ENCODE measurements around the gene PHF21A. TPM values are rescaled to one million over a fixed set of nuclear protein-coding genes. Genes with fewer than 3 reads are reported as not detected.

Gene PHF21A
- total and polyA plus RNA-seq, 2 donors (not counting 3 experiments of a cell fraction or from before 2014, with no cell fraction given): 14.1 to 30.5 TPM

DNA sequence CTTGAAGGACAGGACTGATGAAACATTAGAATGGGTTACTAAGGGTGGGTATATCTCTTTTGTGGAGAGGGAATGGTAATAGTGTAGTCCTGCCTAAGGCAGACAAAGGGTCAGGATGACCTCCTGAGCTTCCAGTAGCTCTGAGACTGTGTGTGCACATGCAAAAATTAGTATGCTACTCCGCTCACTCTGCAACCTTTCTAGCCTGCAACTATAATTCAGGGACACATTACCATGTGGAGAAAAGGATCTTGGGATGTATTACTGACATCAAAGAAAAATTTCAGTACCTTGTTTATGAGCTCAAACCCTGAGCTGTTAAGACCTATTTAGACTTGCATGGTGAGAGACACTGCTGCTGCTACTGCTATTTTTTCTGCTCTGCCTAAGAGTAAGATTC lies 173.4 kb downstream of the PHF21A start:
- no TSS peak for BruUV-seq (replicated peaks)
- no peaks in the 10 kb centered on the region for H3K79me2 ChIP-seq (ENCODE audit: control insufficient read depth, insufficient read depth, low read length)
- H3K4me1 ChIP-seq (ENCODE audit: control insufficient read depth, extremely low read depth, insufficient read depth, low read length): no peaks in the 10 kb centered on the region
- peaks cover 8 to 29% of the 10 kb centered on the region in 2 experiments for H3K36me3 ChIP-seq (ENCODE audit: control insufficient read depth in 2 of 2, extremely low read depth in 1 of 2, insufficient read depth in 2 of 2, low read length in 2 of 2)
- H4K20me1 ChIP-seq (replicated peaks; ENCODE audit: control insufficient read depth, extremely low read depth, insufficient read depth, low read length): no peaks in the 10 kb centered on the region
- no peak for TF ChIP-seq GATA2 (IDR thresholded peaks at IDR 0.05; ENCODE audit: insufficient read depth, insufficient read length, low read depth, low read length)
- TF ChIP-seq, protein P1, sequence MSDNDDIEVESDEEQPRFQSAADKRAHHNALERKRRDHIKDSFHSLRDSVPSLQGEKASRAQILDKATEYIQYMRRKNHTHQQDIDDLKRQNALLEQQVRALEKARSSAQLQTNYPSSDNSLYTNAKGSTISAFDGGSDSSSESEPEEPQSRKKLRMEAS (IDR thresholded peaks at IDR 0.05; ENCODE audit: insufficient read depth, insufficient read length): no peak
- TF ChIP-seq POLR2A (IDR thresholded peaks at IDR 0.05; ENCODE audit: low read depth, low read length): no peak
- no peak for TF ChIP-seq FOS (IDR thresholded peaks at IDR 0.05; ENCODE audit: borderline replicate concordance, insufficient read depth, low read length)
- no peak for TF ChIP-seq MYC (IDR thresholded peaks at IDR 0.05; ENCODE audit: low read depth, low read length)
- TF ChIP-seq, protein P2, sequence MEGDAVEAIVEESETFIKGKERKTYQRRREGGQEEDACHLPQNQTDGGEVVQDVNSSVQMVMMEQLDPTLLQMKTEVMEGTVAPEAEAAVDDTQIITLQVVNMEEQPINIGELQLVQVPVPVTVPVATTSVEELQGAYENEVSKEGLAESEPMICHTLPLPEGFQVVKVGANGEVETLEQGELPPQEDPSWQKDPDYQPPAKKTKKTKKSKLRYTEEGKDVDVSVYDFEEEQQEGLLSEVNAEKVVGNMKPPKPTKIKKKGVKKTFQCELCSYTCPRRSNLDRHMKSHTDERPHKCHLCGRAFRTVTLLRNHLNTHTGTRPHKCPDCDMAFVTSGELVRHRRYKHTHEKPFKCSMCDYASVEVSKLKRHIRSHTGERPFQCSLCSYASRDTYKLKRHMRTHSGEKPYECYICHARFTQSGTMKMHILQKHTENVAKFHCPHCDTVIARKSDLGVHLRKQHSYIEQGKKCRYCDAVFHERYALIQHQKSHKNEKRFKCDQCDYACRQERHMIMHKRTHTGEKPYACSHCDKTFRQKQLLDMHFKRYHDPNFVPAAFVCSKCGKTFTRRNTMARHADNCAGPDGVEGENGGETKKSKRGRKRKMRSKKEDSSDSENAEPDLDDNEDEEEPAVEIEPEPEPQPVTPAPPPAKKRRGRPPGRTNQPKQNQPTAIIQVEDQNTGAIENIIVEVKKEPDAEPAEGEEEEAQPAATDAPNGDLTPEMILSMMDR (IDR thresholded peaks at IDR 0.05; ENCODE audit: extremely low read depth in 1 of 2, insufficient read depth in 1 of 2, low read depth in 1 of 2, low read length in 2 of 2): no peak
- no peak for TF ChIP-seq JUN (IDR thresholded peaks at IDR 0.05; ENCODE audit: borderline replicate concordance, insufficient read depth, insufficient read length, low read depth)
- TF ChIP-seq EZH2 (IDR thresholded peaks at IDR 0.05; ENCODE audit: borderline replicate concordance, low read depth, low read length, severe bottlenecking): no peak
- no peak for TF ChIP-seq POLR2AphosphoS5 (IDR thresholded peaks at IDR 0.05; ENCODE audit: insufficient read depth, low read depth, low read length)
- no peak overlapping the region for H3K4me3 ChIP-seq (replicated peaks in 1 of 3; ENCODE audit: insufficient read depth in 1 of 3, low read depth in 1 of 3, low read length in 3 of 3)
- no peaks in the 10 kb centered on the region for H3K27me3 ChIP-seq (ENCODE audit: control insufficient read depth in 2 of 2, insufficient read depth in 2 of 2, low read length in 2 of 2)
- no peak overlapping the region for H3K9ac ChIP-seq (replicated peaks; ENCODE audit: extremely low read depth, insufficient read depth, low read length)
- CTCF ChIA-PET: interaction anchor here (7.1 kb wide), 1 partner anchor 17 kb away, joined by 52 read pairs; no protein-coding TSS in a partner anchor
- no peak overlapping the region for H3K27ac ChIP-seq (ENCODE audit: insufficient read depth, low read depth, low read length)
- no peaks in the 10 kb centered on the region for H3K9me1 ChIP-seq (replicated peaks; ENCODE audit: control insufficient read depth, extremely low read depth, insufficient read depth, low read length)
- no peak for FAIRE-seq
- no peaks in the 10 kb centered on the region for H3K9me3 ChIP-seq (replicated peaks; ENCODE audit: control insufficient read depth, insufficient read depth, low read length)
- POLR2A ChIA-PET: no interaction called here
- dilution Hi-C loops (cut with MboI; ENCODE audit: extremely low pct_ligation_motif_present, low sequenced_read_pairs): no loop called here
- intact Hi-C loops (cut with micrococcal nuclease): no loop called here
- DNase-seq (ENCODE audit: low read depth, low spot score): no peak
- no peak overlapping the region for H3K4me2 ChIP-seq (ENCODE audit: insufficient read depth, low read length)
- H2AFZ ChIP-seq (ENCODE audit: low read depth, low read length): no peak overlapping the region

Measured in endothelial cell of umbilical vein (primary cell).